GM21786 (cell line): ENCODE results near the gene ATRNL1.

ENCODE experiments used
- ATAC-seq: cut with Tn5 transposase; IDR thresholded peaks from one replicate; pipeline ENCODE4 v1.9.1; 2021; ENCODE audit not compliant: unreplicated experiment

ATRNL1 gene

GRCh38 chr10:115829521-115830205, 736.5 kb downstream of the ATRNL1 start:
- no peak for ATAC-seq

- ATAC-seq = no peak
Observed at GRCh38 chr10:115830265-115830970, 737.3 kb downstream of the ATRNL1 start.

GRCh38 chr10:115831016-115831415, 737.9 kb downstream of the ATRNL1 start:
- no peak for ATAC-seq

DNA sequence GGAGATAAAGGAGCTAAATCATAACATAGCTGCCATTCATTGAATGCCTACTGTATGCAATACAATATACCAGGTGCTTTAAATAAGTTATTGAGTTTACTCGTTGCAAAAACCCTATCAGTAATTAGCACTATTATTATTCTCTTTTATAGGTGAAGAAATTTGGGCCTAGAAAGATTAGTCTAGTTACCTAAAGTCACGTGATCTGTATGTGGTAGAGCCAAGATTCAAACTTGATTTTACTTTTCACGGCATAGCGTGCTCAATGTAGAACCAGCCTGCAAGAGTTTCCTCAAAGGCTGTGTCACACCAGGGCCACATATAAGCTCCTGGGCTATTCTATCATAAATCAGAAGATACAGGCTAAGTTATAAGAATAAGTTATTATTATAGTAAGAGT, 740.0 kb downstream of the ATRNL1 start:
- no peak for ATAC-seq

DNA sequence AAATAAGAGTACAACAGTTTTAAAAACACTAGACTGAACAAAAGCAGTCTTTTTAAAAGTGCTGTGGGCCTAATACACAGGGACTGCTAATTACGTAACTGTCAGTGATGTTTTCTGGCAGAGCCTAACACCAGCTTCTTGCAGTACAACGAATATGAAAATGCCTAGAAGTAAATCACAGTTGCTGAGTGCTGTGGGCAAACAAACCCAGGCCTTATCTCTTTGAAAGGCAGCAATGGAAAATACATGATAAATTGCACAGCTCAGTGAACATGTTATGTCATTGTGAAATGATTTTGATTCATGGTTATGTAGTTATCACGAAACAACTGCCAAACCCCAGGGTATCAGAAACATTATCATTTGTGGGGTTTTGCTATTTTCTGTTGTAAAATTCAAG, 751.4 kb downstream of the ATRNL1 start:
- ATAC-seq = no peak

DNA sequence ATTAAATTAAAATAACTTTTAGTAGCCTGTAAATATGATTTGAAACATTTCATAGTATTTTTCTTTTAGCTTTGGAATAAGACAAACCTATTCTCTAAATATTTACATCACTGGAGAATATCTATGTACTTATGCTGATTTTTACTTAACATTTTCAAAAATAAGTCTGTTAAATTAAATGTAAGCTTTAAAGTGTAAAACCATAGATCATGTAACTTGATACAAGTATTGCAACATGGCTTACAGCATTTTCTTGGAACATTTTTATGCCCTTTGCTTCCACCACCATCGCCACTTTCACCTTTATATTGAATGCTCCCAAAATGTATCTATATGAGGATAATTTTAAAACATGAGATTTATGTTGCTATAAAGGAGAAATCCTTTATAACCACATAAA, 752.8 kb downstream of the ATRNL1 start:
- no peak for ATAC-seq

GRCh38 chr10:115846528-115846927, 753.4 kb downstream of the ATRNL1 start:
- ATAC-seq = no peak

DNA sequence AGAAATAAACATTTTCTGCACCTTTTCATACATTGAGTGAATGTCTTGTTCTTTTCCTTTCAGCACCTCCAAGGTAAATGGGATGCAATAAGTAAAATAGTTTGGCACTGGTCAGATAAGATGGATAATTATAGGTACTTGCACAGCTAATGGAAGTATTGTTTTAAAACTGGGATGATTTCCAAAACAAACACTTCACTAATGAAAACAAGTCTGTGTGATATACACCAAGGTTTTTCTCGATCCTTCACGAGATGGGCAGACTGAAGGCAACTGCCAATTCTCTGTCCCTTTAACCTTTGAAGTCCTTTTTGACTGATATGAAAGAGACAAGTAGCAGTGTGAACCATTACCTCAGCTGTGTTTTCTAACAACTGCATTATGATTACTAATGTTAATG, 756.0 kb downstream of the ATRNL1 start:
- ATAC-seq = no peak

GRCh38 chr10:115850666-115851065, 757.5 kb downstream of the ATRNL1 start:
- ATAC-seq = no peak

DNA sequence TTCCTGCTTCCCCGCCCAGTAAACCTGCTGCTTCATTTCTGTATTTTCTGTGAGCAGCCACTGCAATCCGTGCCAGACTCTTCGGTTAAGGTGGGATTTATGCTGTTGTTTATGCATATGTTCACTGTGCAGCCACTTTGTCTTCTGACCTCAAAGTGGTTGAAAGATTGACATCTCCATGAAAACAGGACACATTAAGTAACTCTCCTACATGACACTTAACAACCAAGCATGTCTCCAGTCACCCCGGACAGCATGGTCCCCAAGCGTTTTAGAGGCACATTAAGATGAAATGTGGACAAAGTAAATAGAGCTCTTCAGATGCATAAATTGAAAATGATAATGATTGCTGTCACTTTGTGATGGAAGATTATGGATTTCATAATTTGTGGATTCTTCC, 758.5 kb downstream of the ATRNL1 start:
- no peak for ATAC-seq

- ATAC-seq = no peak
Observed at GRCh38 chr10:115854740-115855435, 761.7 kb downstream of the ATRNL1 start.

GRCh38 chr10:115856580-115856979, 763.4 kb downstream of the ATRNL1 start:
- ATAC-seq = no peak

GRCh38 chr10:115857856-115858255, 764.7 kb downstream of the ATRNL1 start:
- no peak for ATAC-seq

DNA sequence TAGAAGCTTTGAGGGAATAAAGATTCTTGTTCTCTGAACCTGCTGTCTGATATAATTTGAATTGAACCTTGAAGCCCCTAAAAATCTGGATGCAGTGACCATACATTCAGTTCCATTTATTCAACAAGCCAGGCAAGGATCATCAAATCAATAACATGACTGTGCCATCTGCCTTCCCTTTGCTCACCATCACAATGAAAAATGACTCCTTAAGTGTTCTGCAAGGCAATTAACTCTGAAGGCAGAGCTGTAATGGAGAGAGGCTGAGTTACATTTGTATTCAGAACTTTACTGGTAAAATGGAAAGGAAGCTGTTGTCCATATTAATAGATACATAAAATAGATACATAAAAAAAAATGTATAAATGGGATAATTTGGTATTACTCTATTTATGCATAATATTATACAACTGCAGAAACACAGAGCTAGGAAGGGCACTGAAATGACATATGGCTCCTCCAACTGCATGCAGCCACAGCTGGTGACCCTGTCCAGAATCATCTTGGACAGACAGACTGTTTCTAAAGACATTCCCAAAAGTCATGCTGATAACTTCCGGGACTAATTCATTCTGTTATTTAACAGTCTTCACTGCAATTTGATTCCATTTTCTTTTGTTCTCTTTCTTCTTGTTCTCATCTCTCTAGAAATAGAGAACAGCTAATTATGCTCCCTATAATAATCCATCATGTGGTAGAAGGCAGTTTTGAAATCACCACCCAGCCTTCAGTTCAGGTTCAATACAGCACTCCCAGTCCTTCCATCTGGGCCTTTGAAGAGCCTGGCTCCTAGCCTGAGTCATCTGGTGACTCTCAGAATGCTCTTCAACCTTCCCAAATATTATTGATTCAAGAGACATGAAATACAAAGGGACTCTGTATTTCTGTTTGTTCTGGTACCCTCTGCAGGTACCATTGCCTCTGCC, 767.3 kb downstream of the ATRNL1 start:
- ATAC-seq = no peak

DNA sequence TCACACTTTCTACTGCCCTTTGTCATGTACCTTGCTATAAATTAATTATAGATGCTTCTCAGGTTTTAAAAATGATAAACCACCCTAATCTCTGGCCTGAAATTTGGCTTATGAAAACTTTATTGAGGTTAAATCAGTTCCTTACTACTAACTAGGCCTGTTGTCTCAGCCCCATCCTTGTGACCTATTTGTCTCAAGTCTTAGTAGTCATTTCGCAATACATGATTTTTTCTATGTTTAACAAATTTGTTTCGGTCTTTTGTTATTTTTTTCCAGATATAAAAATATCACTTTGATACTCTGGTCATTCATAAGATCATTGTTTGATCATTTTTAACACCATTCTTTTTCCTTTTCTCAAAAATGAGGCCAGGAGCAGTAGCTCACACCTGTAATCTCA, 768.3 kb downstream of the ATRNL1 start:
- no peak for ATAC-seq

GRCh38 chr10:115861864-115862263, 768.7 kb downstream of the ATRNL1 start:
- ATAC-seq = no peak

DNA sequence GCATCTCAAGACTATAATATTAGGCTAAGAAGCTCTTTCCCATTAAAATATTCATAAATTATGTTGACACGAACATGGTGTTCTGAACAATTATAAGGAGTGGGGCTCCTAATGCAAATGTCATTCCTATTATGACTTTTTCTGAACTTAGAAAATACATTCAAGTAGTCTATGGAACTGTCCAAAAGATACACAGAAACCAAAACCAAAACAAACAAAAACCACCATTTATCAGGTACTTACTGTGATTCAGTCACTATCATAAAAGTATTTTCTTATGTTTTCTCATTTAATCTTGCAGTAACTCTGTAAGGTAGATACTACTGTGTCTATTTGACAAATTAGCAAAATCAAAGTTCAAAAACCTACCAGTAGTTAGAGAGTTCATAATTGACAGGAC, 773.0 kb downstream of the ATRNL1 start:
- no peak for ATAC-seq

DNA sequence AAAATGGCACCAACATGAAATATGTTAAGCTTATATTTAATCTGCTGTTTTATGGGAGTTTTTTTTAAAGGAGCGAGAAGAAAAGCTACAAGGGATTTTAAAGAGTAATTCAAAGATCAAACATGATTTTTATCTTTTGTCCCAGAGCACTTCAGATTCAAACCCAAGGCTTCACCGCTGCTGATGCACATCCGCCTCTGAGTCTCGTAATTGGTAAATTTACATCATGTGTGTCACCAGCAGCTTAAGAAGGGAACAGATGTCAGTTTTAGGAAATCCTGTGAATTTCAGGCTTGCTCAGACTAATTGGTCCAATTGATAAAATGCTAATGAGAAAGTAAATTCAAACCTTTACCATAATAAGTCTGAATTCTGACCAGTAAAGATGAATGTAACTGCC, 773.5 kb downstream of the ATRNL1 start:
- ATAC-seq = no peak

DNA sequence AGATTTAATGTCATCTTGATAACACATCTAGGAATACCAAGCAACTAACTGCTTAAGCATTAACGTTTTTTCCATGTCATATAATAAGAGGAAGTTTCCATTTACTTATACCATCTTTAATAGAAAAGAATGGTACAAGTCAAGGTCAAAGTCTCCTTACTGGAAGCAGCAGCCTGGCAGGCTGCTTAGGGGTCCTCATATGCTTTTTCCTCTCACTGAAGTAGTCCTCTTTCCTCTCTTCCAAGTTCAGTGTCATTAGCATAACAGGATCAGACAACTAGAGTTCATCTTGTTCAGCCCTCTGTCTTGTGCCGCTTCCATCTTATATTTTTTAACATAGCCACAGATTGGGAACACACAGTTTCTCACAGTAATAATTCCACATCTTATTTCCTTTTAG, 774.1 kb downstream of the ATRNL1 start:
- no peak for ATAC-seq

DNA sequence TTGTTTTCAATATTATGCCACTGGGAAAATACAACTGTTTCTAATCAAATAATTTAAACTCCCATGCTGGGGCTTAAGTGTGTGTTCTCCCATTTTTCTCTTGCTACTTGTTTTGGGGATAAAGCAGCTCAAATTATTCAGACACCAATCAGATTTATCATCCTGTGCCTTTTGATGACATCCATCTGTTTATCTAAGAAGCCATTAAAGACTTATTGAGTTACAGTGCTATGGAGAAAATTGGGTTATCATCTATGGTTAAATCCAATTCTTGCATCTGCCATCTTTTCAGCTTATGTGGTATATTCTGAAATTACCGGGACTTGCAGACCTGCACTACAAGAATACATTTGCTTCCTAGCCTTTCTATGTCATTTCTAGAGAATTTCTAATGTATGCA, 778.7 kb downstream of the ATRNL1 start:
- no peak for ATAC-seq

DNA sequence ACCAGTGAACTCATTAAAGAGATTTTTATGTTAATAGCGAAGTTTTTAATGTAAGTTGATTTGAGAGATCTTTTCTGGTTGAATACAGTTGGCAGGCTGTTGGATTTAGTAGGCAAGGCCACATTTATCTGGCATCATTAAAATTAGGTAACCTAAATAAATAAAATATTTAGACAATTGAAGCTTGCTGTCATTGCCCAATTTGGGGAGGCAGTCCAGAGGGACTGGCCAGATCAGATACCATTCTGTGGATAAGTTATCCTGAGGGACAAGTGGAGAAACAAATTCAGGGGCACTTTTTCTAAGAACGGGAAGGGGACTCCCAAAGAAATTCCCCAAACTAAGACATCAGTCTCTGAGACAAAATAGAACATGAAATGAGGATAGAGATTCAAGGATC, 782.0 kb downstream of the ATRNL1 start:
- no peak for ATAC-seq
